Daoy (cell line): Measurements from ENCODE around the gene EPM2A. TPM values are rescaled to one million over a fixed set of nuclear protein-coding genes. Genes with fewer than 3 reads are reported as not detected.
A peak's percentile ranks its signal among the peaks of the same experiment; 100 is the strongest.
"Not testable (repeated sequence)": the region's sequence is repeated elsewhere in the genome, so short reads cannot be mapped to it uniquely, and the experiment has no call there.

ENCODE experiments used
- DNase-seq: peaks from one replicate; pipeline ENCODE4 v3.0.0-alpha.2; 2015; ENCODE audit warnings: low read depth
- total RNA-seq: library from RNA; depleted of rRNA; stranded (reverse); fragments of >200 nt; shearing (Covaris generic); gene quantifications from 2 replicates; pipeline ENCODE4 v1.2.3, GENCODE V29; 2014

Gene EPM2A
- total RNA-seq, 1 experiment from 2014 or later: 10.7 TPM

GRCh38 chr6:145729887-145730286 lies 5.4 kb downstream of the EPM2A start:
- DNase-seq: no peak

DNA sequence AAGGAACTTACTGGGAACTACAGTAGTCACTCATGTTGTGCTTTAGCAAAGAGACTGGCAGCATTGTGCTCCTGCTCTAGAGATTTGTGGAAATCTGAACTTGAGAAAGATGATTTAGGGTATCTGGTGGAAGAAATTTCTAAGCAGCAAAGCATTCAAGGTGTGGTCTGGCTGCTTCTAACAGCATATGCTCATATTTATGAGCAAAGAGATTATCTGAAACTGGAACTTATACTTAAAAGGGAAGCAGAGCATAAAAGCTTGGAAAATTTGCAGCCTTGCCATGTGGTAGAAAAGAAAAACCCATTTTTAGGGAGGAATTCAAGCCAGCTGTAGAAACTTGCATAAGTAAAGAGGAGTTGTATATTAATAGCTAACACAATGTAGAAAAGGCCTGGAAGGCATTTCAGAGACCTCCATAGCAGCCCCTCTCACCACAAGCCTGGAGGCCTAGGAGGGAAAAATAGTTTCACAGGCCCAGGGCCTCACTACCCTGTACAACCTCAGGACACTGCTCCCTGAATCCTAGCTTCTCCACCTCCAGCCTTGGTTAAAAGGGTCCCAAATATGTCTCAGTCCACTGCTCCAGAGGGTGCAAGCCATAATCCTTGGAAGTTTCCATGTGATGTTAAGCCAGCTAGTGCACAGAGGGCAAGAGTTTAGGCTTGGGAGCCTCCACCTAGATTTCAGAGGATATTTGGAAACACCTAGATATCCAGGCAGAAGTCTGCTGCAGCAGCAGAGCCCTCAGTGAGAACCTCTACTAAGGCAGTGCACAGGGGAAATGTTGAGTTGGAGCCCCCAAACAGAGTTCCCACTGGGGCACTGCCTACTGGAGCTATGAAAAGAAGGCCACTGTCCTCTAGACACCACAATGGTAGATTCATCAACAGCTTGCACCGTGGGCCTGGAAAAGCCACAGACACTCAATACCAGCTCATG lies 6.6 kb downstream of the EPM2A start:
- no peak for DNase-seq

- no peak for DNase-seq
Measured at GRCh38 chr6:145727817-145728388, 7.4 kb downstream of the EPM2A start.

DNA sequence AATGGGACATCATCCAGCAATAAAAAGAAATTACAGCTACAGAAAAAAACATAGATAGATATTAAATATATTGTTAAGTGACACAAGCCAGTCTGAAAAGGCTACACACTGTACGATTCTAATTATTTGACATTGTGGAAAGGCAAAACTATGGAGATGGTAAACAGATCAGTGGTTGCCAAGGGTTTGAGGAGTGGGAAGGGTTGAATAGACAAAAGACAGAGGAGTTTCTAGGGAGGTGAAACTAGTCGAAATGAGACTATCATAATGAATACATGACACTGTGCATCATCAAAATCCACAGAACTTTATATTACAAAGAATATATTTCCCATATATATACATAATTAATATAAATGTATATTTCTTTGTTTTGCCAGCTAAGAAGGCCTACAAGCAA lies 9.8 kb downstream of the EPM2A start:
- no peak for DNase-seq

DNA sequence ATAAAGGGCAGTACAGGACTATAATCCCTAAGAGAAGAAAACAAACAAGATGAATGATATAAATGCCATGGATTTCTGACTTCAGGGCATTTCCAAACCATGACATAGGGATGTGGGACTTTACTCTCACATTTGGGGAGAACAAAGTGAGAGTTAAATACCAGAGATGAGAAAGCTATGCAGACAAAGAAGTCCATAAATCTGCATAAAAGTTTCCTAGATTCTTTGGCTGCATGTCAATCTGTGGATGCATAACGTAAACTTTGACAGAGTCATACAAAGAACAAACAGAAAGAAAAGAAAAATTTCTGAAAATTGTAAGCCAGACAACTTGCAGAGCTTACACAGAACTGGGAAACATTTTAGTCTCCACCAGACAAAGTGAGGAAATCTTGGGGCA lies 11.7 kb downstream of the EPM2A start:
- DNase-seq: no peak

DNA sequence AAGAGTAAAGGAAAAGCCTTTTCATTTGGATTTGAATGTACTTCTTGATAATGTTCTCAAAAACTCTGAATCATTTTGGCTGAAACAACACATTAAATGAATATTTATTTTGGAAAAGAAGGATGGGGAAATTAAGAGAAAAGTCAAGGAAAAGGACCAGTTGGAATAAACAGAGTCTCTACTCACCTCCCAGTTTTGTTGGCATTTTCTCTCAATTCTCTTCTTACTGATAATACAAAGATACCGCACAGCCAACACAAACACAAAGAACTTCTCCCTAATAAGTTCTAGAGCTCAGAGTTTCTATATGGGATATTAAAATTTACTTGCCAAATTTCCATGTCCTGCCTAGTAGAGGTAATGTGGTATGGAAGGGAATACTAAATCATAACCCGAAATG lies 13.1 kb downstream of the EPM2A start:
- no peak for DNase-seq

DNA sequence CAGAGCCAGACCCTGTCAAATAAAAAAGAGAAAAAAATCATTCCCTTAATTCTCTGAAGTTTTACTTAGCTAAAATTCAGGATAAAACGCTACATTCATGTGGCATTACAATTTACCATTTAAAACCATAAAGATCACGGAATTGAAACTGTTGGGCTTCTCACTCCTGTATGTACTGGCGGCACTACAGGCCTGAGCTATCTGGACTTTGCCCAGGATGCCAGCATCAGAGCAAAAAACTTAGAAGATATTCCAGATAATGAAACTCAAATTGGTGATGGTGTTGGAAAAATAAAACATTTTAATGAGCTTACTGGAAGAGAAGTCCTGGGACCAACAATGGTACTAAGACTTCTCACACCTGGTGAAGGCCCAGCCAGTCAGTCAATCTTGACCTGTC lies 14.2 kb downstream of the EPM2A start:
- DNase-seq: no peak

- DNase-seq: no peak
Measured at GRCh38 chr6:145715426-145715825, 19.9 kb downstream of the EPM2A start.

GRCh38 chr6:145714731-145715130 lies 20.6 kb downstream of the EPM2A start:
- no peak for DNase-seq

DNA sequence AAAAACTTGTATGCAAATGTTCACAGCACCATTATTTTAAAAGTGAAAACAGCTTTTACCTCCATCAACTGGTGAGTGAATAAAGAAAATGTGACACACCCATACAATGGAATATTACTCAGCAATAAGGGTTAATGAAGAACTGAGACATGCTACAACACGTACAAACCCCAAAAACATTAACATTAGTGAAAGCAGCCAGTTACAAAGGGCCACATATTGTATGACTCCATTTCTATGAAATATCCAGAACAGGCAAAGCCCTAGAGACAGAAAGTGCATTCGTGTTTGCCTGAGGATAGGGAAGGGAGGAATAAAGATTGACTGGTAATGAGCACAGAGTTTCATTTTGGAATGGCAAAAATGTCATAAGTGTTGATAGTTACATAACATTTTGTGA lies 21.5 kb downstream of the EPM2A start:
- no peak for DNase-seq

DNA sequence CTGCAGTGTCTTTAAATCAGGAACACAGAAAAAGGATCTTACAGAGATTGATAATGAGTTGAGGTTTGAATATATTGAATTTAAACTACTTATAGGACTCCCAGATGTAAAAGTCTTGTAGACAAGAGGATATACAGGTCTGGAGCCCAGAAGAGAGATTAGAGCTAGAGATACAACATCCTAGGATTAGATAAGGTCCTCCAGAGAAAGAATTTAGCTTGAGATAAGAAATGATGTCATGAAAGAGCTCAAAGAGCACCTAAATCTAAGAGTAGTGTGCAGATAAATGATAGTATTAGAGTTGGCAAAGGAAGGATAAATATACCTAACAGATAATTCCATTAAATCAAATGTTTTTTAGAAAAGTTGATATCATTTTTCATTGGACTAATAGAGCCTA lies 23.9 kb downstream of the EPM2A start:
- DNase-seq: no peak

DNA sequence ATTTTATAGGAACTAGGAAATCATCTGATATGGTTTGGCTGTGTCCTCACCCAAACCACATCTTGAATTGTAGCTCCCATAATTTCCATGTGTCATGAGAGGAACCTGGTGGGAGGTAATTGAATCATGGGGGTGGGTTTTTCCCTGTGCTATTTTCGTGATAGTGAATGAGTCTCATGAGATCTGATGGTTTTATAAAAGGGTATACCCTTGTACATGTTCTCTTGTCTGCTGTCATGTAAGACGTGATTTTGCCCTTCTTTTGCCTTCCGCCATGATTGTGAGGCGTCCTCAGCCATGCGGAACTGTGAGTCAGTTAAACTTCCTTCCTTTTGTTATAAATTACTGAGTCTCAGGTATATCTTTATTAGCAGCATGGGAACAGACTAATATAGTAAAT lies 27.9 kb downstream of the EPM2A start:
- DNase-seq: no peak

GRCh38 chr6:145705561-145705960 lies 29.8 kb downstream of the EPM2A start:
- peak; percentile 27 for DNase-seq

DNA sequence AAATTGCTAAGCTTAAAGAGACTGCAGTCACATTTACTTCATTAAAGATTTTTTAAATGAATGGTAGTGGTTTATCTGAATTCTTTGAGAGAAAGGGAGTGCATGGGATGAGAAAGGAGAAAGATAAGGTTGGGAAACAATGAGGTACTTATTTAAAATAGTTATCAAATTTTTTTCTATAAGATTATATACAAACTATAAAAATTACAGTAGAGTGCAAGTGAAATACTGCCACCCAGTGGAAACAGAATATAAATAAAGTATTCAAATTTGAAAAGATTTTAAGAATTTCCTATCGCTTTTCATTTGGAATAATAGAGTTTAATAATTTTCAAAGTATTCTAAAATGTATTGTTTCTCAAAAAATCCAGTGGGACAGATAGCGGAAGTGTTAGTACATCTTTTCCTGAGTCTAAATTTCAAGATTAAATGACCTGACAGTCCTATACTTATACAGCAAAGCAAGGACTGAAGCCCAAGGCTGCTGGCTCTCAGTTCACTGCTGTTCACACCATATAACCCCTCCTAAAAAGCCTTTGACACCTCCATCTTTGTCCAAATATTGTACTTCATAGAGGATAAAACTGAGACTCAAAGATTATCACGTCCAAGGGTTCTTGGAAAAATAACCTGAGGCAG lies 31.1 kb downstream of the EPM2A start:
- no peak for DNase-seq

GRCh38 chr6:145699462-145699861 lies 35.9 kb downstream of the EPM2A start:
- peak; percentile 37 for DNase-seq

- not testable (repeated sequence) for DNase-seq
Measured at GRCh38 chr6:145697401-145697800, 37.9 kb downstream of the EPM2A start.

DNA sequence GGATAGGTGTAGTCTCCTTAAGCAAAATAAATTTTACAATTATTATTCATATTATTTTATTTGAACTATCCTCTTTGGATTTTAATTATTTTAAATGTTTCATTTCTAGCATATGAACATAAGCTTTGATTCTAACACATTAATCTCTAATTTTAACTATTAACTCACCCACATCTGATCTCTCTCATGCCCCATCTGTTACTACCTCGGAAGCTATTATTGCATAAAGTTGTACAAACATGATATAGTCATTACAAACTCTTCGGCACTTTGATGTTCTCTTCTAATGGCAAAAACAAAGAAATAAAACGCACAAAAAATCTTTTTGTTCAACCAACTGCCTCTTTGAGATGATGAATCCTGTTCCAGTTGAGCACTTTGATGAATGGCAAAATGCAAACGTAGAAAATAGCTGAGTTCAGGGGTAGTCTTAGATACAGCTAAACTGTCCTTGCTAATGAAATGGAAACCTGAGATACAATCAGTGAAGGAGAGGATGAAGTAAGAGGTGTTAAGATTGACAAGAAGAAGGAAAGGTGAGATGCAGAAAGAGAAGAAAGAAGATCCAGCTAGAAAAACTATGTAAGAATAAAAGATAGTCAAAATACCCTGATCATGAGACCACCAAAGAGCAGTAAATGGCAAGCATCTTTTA lies 41.1 kb downstream of the EPM2A start:
- DNase-seq: no peak

GRCh38 chr6:145690969-145691368 lies 44.4 kb downstream of the EPM2A start:
- DNase-seq: no peak

DNA sequence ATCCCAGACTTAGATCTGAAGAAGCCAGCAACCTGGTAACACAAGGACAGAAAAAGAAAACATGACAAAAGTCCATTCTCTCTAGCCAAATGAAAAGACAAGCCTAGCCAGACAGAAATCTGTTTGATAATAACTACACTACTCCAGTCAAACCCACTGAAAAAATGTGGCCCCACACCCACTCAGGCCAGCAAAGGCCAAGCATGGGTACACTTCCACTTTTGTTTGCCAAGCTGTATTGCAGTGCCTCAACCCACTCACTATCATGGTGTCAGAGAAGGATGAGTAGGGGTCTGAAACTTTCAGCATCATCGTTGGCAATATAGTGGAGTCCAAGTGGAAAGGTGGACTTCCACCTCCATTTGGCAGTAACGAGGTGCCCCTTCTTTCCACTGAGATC lies 45.8 kb downstream of the EPM2A start:
- DNase-seq: no peak

DNA sequence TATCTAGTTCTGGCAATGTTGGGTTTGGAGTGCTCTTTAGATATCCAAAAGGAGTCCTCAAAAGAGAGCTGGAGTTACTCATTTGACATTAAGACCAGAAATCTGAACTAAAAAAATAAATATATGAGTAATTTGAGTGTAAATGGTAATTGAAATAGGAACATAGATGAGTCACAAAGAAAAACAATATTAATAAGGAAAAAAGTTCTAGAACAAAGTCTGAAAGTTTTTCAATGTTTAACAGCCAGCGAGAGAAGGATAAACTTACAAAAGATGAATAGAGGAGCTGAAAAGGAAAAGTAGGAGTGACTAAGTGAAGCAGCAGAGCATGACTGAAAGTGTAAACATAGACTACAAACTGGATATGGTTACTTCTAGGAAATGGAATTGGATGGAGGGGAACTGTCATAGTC lies 46.8 kb downstream of the EPM2A start:
- peak; percentile 59 for DNase-seq

GRCh38 chr6:145685932-145686331 lies 49.4 kb downstream of the EPM2A start:
- no peak for DNase-seq

DNA sequence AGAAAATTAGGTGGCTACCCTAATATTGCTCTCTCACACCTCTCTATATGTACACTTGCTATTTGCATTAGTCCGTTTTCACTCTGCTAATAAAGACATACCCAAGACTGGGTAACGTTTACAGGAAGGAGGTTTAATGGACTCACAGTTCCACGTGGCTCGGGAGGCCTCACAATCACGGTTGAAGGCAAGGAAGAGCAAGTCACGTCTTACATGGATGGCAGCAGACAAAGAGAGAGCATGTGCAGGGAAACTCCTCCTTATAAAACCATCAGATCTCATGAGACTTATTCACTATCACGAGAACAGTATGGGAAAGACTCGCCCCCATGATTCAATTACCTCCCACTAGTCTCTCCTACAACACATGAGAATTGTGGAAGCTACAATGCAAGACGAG lies 53.4 kb downstream of the EPM2A start:
- DNase-seq: no peak
